ENCODE results near the gene CGB8. TPM values are rescaled to one million over a fixed set of nuclear protein-coding genes. Genes with fewer than 3 reads are reported as not detected.

CGB8 gene
- total and polyA plus RNA-seq, 2 of the 8 experiments (the other 6 are each of a cell fraction or from before 2014, with no cell fraction given): 0.09 TPM; not detected in 1

- TF ChIP-seq CHD7 (IDR thresholded peaks at IDR 0.05; ENCODE audit: insufficient replicate concordance, low read length): no peak
- TF ChIP-seq USF2 (IDR thresholded peaks at IDR 0.05; ENCODE audit: low read length): no peak
- TF ChIP-seq KDM1A (IDR thresholded peaks at IDR 0.05; ENCODE audit: borderline replicate concordance, low read length): no peak
- TF ChIP-seq SP2 (IDR thresholded peaks at IDR 0.05; ENCODE audit: low read length): no peak
- no peak for TF ChIP-seq RFX5 (IDR thresholded peaks at IDR 0.05; ENCODE audit: borderline replicate concordance, low read depth, low read length)
- peak; percentile 76 for TF ChIP-seq EZH2 (IDR thresholded peaks at IDR 0.05; ENCODE audit: low read depth, low read length, severe bottlenecking)
- TF ChIP-seq PHF8 (conservative IDR thresholded peaks at IDR 0.05; ENCODE audit: low read depth, low read length): no peak
- TF ChIP-seq NANOG (IDR thresholded peaks at IDR 0.05; ENCODE audit: insufficient read depth, low read depth, low read length, poor library complexity, severe bottlenecking): no peak
Observed at GRCh38 chr19:49056101-49056901, 7.4 kb upstream of the CGB8 start (continued).

Measured in H1 (cell line).